ENCODE results near the gene VAV3. TPM values are rescaled to one million over a fixed set of nuclear protein-coding genes. Genes with fewer than 3 reads are reported as not detected.

The VAV3 gene
- total RNA-seq, 1 experiment from 2014 or later, result not detected

- no peaks in the 10 kb centered on the region for H3K27me3 ChIP-seq (ENCODE audit: insufficient read depth, low read length)
- no peak overlapping the region for H3K4me3 ChIP-seq (replicated peaks in 1 of 2; ENCODE audit: low read depth in 1 of 2, low read length in 2 of 2)
- ChIA-PET CTCF (no interaction called here), POLR2A (no interaction called here), RAD21 (ENCODE audit: low non-redundant PET in 1 of 2, low total read pairs in 2 of 2, uncharacterized antibody in 2 of 2, unreplicated experiment in 2 of 2) (no interaction called here)
- DNase-seq (ENCODE audit: low read depth, low spot score) (no peak), ATAC-seq (no peak)
- H3K4me2 ChIP-seq (ENCODE audit: low read length), result no peak overlapping the region
- H3K79me2 ChIP-seq (ENCODE audit: insufficient read depth, low read length), result no peaks in the 10 kb centered on the region
- H3K9me3 ChIP-seq (ENCODE audit: control insufficient read depth in 1 of 2, insufficient read depth in 1 of 2, low read depth in 1 of 2, low read length in 2 of 2), result peaks cover 0 to 9% of the 10 kb centered on the region in 2 experiments; a peak in 2 of 4 replicates
- no peaks in the 10 kb centered on the region for H3K9me2 ChIP-seq (ENCODE audit: insufficient read depth)
- no peak overlapping the region for H2AFZ ChIP-seq (ENCODE audit: low read depth, low read length, poor library complexity, severe bottlenecking)
- no peak overlapping the region for H3K27ac ChIP-seq (ENCODE audit: low read depth, low read length)
- H3K36me3 ChIP-seq (ENCODE audit: control insufficient read depth in 1 of 2, insufficient read depth in 2 of 2, low read length in 2 of 2), result no peaks in the 10 kb centered on the region
- no peaks in the 10 kb centered on the region for H3K4me1 ChIP-seq (ENCODE audit: control insufficient read depth in 1 of 2, insufficient read depth in 2 of 2, low read length in 2 of 2)
- no TSS peak for BruUV-seq (replicated peaks)
- no peaks in the 10 kb centered on the region for H4K20me1 ChIP-seq (ENCODE audit: insufficient read depth)
- H3K9ac ChIP-seq (ENCODE audit: low read length), result no peak overlapping the region
- intact Hi-C loops (cut with micrococcal nuclease), result no loop called here
- TF ChIP-seq RAD21 (IDR thresholded peaks at IDR 0.05; ENCODE audit: low read depth) (no peak), ZBTB33 (IDR thresholded peaks at IDR 0.05; ENCODE audit: extremely low read depth, insufficient replicate concordance, low read length) (no peak), CTCF (IDR thresholded peaks at IDR 0.05 in 2 of 3, conservative IDR thresholded peaks at IDR 0.05 in 1 of 3; ENCODE audit: borderline replicate concordance in 1 of 3, insufficient read depth in 1 of 3, low read depth in 2 of 3, low read length in 2 of 3) (no peak), POLR2AphosphoS5 (IDR thresholded peaks at IDR 0.05; ENCODE audit: low read depth, low read length) (no peak), POLR2A (IDR thresholded peaks at IDR 0.05; ENCODE audit: borderline replicate concordance, extremely low read depth, insufficient read depth, insufficient read length) (no peak), SP1 (IDR thresholded peaks at IDR 0.05; ENCODE audit: low read depth) (no peak), ZNF274 (IDR thresholded peaks at IDR 0.05; ENCODE audit: low read depth, low read length) (no peak), MAX (IDR thresholded peaks at IDR 0.05) (no peak), REST (IDR thresholded peaks at IDR 0.05; ENCODE audit: low read depth) (no peak)
Observed at GRCh38 chr1:107525961-107526360, 439.0 kb downstream of the VAV3 start.
